ENCODE results near the gene FUT9.

GRCh38 chr6:96186516-96187195 lies 170.9 kb downstream of the FUT9 start:
- TF ChIP-seq POLR2A (IDR thresholded peaks at IDR 0.05; ENCODE audit: low read length) (no peak), GATA1 (IDR thresholded peaks at IDR 0.05; ENCODE audit: low read depth, low read length) (no peak)
